Erythroblast (primary cell): ENCODE measurements around the gene CHD9.

Experiments
- GATA1 ChIP-seq: IDR thresholded peaks from 2 replicates; pipeline ENCODE4 v1.6.1; 2011; ENCODE audit warnings: low read depth, mild to moderate bottlenecking, control low read depth, low read length, moderate library complexity
- POLR2A ChIP-seq: IDR thresholded peaks from 2 replicates; pipeline ENCODE4 v1.6.1; 2011; ENCODE audit warnings: mild to moderate bottlenecking, low read length

DNA sequence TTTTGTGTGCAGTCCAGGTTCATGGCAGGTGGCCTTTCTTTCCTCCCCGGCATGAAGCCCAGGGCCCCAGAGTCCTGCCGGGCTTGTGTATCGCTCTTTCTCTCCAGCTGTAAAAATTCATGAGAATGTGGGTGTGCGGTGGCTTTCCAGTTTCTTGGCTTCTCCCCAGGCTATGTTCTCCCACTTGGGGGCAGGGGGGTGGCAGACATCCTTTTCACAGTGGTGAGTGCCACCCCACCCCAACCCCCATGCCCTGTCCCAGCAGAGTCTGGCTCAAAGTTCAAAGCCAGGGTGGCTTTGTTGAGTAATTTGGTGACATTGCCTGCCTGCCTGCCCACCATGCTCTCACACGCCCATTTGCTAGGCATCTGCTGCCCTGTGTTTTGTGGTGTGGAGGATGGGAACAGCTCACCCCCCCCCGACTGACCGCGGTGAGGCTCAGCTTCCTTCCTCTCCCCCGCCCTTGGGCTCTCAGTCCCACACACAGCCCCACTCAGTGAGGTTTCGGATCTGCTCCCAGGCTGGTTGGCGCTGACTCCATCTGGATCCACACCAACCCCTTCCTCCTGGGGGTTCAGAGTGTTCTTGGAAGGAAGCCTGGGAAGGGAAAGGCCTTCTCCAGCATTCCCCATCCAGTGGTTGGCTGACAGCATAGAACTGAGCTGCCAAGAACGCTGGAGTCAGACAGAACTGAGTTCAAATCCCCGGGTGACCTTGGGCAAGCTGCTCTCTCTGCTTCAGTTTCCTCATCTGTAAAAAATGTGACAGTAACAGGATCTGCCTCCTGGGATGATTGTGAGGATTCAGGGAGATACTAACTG is 36.0 kb downstream of the CHD9 start:
- TF ChIP-seq POLR2A (no peak), GATA1 (no peak)
